Activated CD4-positive, alpha-beta T cell treated with anti-CD3 and anti-CD28 coated beads, Interleukin-2, amount 10 ng/mL, durations not matched to agents 24 days and 14 days (primary cell): ENCODE data around the gene GRID1. TPM values are rescaled to one million over a fixed set of nuclear protein-coding genes. Genes with fewer than 3 reads are reported as not detected.

ENCODE experiments used
- DNase-seq: peaks from one replicate; pipeline ENCODE4 v3.0.0; 2022
- H3K27ac Mint-ChIP-seq: one replicate; pipeline ENCODE4 v1.8.0; 2022; ENCODE audit warnings: mild to moderate bottlenecking, mixed read lengths
- H3K27me3 Mint-ChIP-seq: one replicate; pipeline ENCODE4 v1.8.0; 2022; ENCODE audit warnings: mixed read lengths
- H3K36me3 Mint-ChIP-seq: one replicate; pipeline ENCODE4 v1.8.0; 2022; ENCODE audit warnings: low read depth, mild to moderate bottlenecking, mixed read lengths
- H3K4me1 Mint-ChIP-seq: one replicate; pipeline ENCODE4 v1.8.0; 2021; ENCODE audit warnings: mixed read lengths
- H3K4me3 Mint-ChIP-seq: one replicate; pipeline ENCODE4 v1.8.0; 2022; ENCODE audit warnings: mild to moderate bottlenecking, moderate library complexity, mixed read lengths
- H3K9me3 Mint-ChIP-seq: one replicate; pipeline ENCODE4 v1.8.0; 2021; ENCODE audit warnings: mixed read lengths
- intact Hi-C: fragments of 100-400 bp; cut with micrococcal nuclease; formaldehyde crosslinking; loops from one replicate; pipeline ENCODE4 v1.15.1; 2023
- total RNA-seq: library from RNA; stranded (reverse); gene quantifications from 2 replicates; pipeline ENCODE4 v1.2.3, GENCODE V29; 2022

The GRID1 gene
- total RNA-seq, 1 donor from 2014 or later, result not detected

- H3K27me3 Mint-ChIP-seq, result no peaks in the 10 kb centered on the region
- no peaks in the 10 kb centered on the region for H3K36me3 Mint-ChIP-seq
- DNase-seq, result no peak
- no peak overlapping the region for H3K4me3 Mint-ChIP-seq
- no peak overlapping the region for H3K27ac Mint-ChIP-seq
- intact Hi-C loops, result no loop called here
- no peaks in the 10 kb centered on the region for H3K4me1 Mint-ChIP-seq
- H3K9me3 Mint-ChIP-seq, result no peaks in the 10 kb centered on the region
Observed at GRCh38 chr10:86152354-86152753, 214.2 kb downstream of the GRID1 start.

- Mint-ChIP-seq H3K27me3 (no peaks in the 10 kb centered on the region), H3K4me3 (no peak overlapping the region), H3K27ac (no peak overlapping the region), H3K9me3 (no peaks in the 10 kb centered on the region), H3K4me1 (no peaks in the 10 kb centered on the region), H3K36me3 (no peaks in the 10 kb centered on the region)
- no peak for DNase-seq
- intact Hi-C loops, result no loop called here
Observed at GRCh38 chr10:86151613-86152012, 215.0 kb downstream of the GRID1 start.

GRCh38 chr10:86149257-86149656 lies 217.3 kb downstream of the GRID1 start:
- H3K36me3 Mint-ChIP-seq, result no peaks in the 10 kb centered on the region
- H3K27ac Mint-ChIP-seq, result no peak overlapping the region
- no peaks in the 10 kb centered on the region for H3K9me3 Mint-ChIP-seq

GRCh38 chr10:86148117-86148516 lies 218.5 kb downstream of the GRID1 start:
- DNase-seq, result no peak
- H3K27ac Mint-ChIP-seq, result no peak overlapping the region
- no peak overlapping the region for H3K4me3 Mint-ChIP-seq
- H3K4me1 Mint-ChIP-seq, result no peaks in the 10 kb centered on the region
- no peaks in the 10 kb centered on the region for H3K27me3 Mint-ChIP-seq
- no peaks in the 10 kb centered on the region for H3K9me3 Mint-ChIP-seq
- no peaks in the 10 kb centered on the region for H3K36me3 Mint-ChIP-seq
- intact Hi-C loops, result no loop called here

More at GRCh38 chr10:86149257-86149656, 217.3 kb downstream of the GRID1 start:
- DNase-seq, result no peak
- Mint-ChIP-seq H3K4me3 (no peak overlapping the region), H3K27me3 (no peaks in the 10 kb centered on the region), H3K4me1 (no peaks in the 10 kb centered on the region)
- intact Hi-C loops, result no loop called here

GRCh38 chr10:86144301-86144700 lies 222.3 kb downstream of the GRID1 start:
- no peak overlapping the region for H3K4me3 Mint-ChIP-seq

GRCh38 chr10:86141896-86142295 lies 224.7 kb downstream of the GRID1 start:
- Mint-ChIP-seq H3K27ac (no peak overlapping the region), H3K4me1 (no peaks in the 10 kb centered on the region), H3K9me3 (no peaks in the 10 kb centered on the region), H3K4me3 (no peak overlapping the region), H3K36me3 (no peaks in the 10 kb centered on the region), H3K27me3 (no peaks in the 10 kb centered on the region)
- intact Hi-C loops, result no loop called here
- no peak for DNase-seq

More at GRCh38 chr10:86144301-86144700, 222.3 kb downstream of the GRID1 start:
- intact Hi-C loops, result no loop called here
- Mint-ChIP-seq H3K27me3 (no peaks in the 10 kb centered on the region), H3K4me1 (no peaks in the 10 kb centered on the region), H3K27ac (no peak overlapping the region), H3K9me3 (no peaks in the 10 kb centered on the region), H3K36me3 (no peaks in the 10 kb centered on the region)
- no peak for DNase-seq

GRCh38 chr10:86139066-86139657 lies 227.4 kb downstream of the GRID1 start:
- H3K4me3 Mint-ChIP-seq, result no peak overlapping the region
- no peaks in the 10 kb centered on the region for H3K4me1 Mint-ChIP-seq
- H3K9me3 Mint-ChIP-seq, result no peaks in the 10 kb centered on the region
- no peaks in the 10 kb centered on the region for H3K36me3 Mint-ChIP-seq
- DNase-seq, result no peak
- no peak overlapping the region for H3K27ac Mint-ChIP-seq
- intact Hi-C loops, result no loop called here
- H3K27me3 Mint-ChIP-seq, result no peaks in the 10 kb centered on the region

- DNase-seq, result no peak
- no peaks in the 10 kb centered on the region for H3K27me3 Mint-ChIP-seq
- no peaks in the 10 kb centered on the region for H3K36me3 Mint-ChIP-seq
- H3K4me1 Mint-ChIP-seq, result no peaks in the 10 kb centered on the region
- no peak overlapping the region for H3K4me3 Mint-ChIP-seq
- H3K27ac Mint-ChIP-seq, result no peak overlapping the region
- no peaks in the 10 kb centered on the region for H3K9me3 Mint-ChIP-seq
- intact Hi-C loops, result no loop called here
Observed at GRCh38 chr10:86138551-86139065, 228.0 kb downstream of the GRID1 start.

- intact Hi-C loops, result no loop called here
- Mint-ChIP-seq H3K4me1 (no peaks in the 10 kb centered on the region), H3K27ac (no peak overlapping the region), H3K4me3 (no peak overlapping the region), H3K9me3 (no peaks in the 10 kb centered on the region), H3K36me3 (no peaks in the 10 kb centered on the region), H3K27me3 (no peaks in the 10 kb centered on the region)
- DNase-seq, result no peak
Observed at GRCh38 chr10:86137561-86137960, 229.0 kb downstream of the GRID1 start.

GRCh38 chr10:86136934-86137333 lies 229.7 kb downstream of the GRID1 start:
- intact Hi-C loops, result no loop called here
- DNase-seq, result no peak
- Mint-ChIP-seq H3K4me1 (no peaks in the 10 kb centered on the region), H3K4me3 (no peak overlapping the region), H3K27me3 (no peaks in the 10 kb centered on the region), H3K9me3 (no peaks in the 10 kb centered on the region), H3K36me3 (no peaks in the 10 kb centered on the region), H3K27ac (no peak overlapping the region)

GRCh38 chr10:86135191-86135590 lies 231.4 kb downstream of the GRID1 start:
- Mint-ChIP-seq H3K27ac (no peak overlapping the region), H3K9me3 (no peaks in the 10 kb centered on the region), H3K27me3 (no peaks in the 10 kb centered on the region), H3K4me3 (no peak overlapping the region), H3K4me1 (no peaks in the 10 kb centered on the region), H3K36me3 (no peaks in the 10 kb centered on the region)
- no peak for DNase-seq
- intact Hi-C loops, result no loop called here

- Mint-ChIP-seq H3K4me1 (no peaks in the 10 kb centered on the region), H3K27ac (no peak overlapping the region), H3K4me3 (no peak overlapping the region), H3K27me3 (no peaks in the 10 kb centered on the region), H3K9me3 (no peaks in the 10 kb centered on the region), H3K36me3 (no peaks in the 10 kb centered on the region)
- intact Hi-C loops, result no loop called here
- no peak for DNase-seq
Observed at GRCh38 chr10:86130737-86131475, 235.7 kb downstream of the GRID1 start.

- intact Hi-C loops, result no loop called here
- DNase-seq, result no peak
- H3K4me1 Mint-ChIP-seq, result no peaks in the 10 kb centered on the region
- H3K27ac Mint-ChIP-seq, result no peak overlapping the region
- no peak overlapping the region for H3K4me3 Mint-ChIP-seq
- H3K27me3 Mint-ChIP-seq, result no peaks in the 10 kb centered on the region
- no peaks in the 10 kb centered on the region for H3K36me3 Mint-ChIP-seq
- no peaks in the 10 kb centered on the region for H3K9me3 Mint-ChIP-seq
Observed at GRCh38 chr10:86130041-86130440, 236.6 kb downstream of the GRID1 start.

GRCh38 chr10:86128360-86128759 lies 238.2 kb downstream of the GRID1 start:
- intact Hi-C loops, result no loop called here
- no peak for DNase-seq
- H3K4me3 Mint-ChIP-seq, result no peak overlapping the region
- no peaks in the 10 kb centered on the region for H3K9me3 Mint-ChIP-seq
- no peaks in the 10 kb centered on the region for H3K27me3 Mint-ChIP-seq
- H3K36me3 Mint-ChIP-seq, result no peaks in the 10 kb centered on the region
- no peak overlapping the region for H3K27ac Mint-ChIP-seq
- no peaks in the 10 kb centered on the region for H3K4me1 Mint-ChIP-seq
